ENCODE results near the gene SMIM22.

DNA sequence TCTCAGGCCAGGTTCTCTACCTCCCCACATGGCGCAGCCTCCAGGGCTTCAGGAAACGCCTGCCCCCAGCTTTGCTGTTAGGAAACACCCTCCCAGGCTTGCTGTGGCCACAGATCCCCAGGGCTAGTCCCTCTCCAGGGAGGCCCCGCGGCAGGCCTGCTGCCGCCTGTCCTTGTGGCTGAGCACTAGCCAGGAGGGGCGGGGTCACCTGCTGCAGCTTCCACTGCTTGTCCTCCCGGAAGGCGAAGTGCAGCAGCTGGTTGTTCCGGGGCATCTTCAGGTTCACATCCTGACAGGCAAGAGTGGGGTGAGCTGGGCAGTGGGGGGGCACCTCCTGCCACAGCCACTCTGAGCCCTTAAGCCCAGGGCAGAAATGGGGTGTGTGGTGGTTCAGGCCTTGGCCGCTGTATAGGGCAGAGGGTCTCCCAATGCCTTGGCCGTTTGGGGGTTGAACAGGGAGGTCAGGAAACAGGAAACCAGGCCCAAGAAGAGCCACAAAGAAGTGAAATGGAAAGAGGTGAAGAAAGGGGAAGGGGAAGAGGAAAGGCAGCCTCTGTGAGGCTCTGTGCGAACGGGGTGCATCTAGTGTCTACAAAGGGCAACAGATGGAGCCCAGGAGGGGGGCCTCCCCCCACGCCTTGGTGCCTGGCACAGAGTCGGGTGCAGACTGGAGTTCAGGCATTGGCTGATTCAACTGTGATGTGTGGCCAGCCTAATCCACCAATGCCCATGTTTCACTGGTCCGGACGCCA, 5.3 kb downstream of the SMIM22 start:
- TF ChIP-seq NFRKB (IDR thresholded peaks at IDR 0.05) (no peak), ELF4 (IDR thresholded peaks at IDR 0.05) (no peak), BHLHE40 (IDR thresholded peaks at IDR 0.05; ENCODE audit: borderline replicate concordance) (no peak), FOXM1 (IDR thresholded peaks at IDR 0.05; ENCODE audit: borderline replicate concordance) (no peak), FOXA1 (IDR thresholded peaks at IDR 0.05) (no peak), SP1 (IDR thresholded peaks at IDR 0.05) (no peak), FOXK2 (IDR thresholded peaks at IDR 0.05) (no peak), LEF1 (IDR thresholded peaks at IDR 0.05; ENCODE audit: borderline replicate concordance) (no peak), SUZ12 (IDR thresholded peaks at IDR 0.05) (no peak), HDGF (IDR thresholded peaks at IDR 0.05; ENCODE audit: borderline replicate concordance) (no peak), TARDBP (IDR thresholded peaks at IDR 0.05) (no peak)
- TF ChIP-seq, protein P1, sequence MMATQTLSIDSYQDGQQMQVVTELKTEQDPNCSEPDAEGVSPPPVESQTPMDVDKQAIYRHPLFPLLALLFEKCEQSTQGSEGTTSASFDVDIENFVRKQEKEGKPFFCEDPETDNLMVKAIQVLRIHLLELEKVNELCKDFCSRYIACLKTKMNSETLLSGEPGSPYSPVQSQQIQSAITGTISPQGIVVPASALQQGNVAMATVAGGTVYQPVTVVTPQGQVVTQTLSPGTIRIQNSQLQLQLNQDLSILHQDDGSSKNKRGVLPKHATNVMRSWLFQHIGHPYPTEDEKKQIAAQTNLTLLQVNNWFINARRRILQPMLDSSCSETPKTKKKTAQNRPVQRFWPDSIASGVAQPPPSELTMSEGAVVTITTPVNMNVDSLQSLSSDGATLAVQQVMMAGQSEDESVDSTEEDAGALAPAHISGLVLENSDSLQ (IDR thresholded peaks at IDR 0.05) = no peak
